GM19099 (cell line): ENCODE results near the gene TANC1.

Experiments
- POLR2A ChIP-seq: IDR thresholded peaks from 3 replicates; pipeline ENCODE4 v1.6.1; 2011; ENCODE audit warnings: low read depth; ENCODE audit not compliant: insufficient read length; ENCODE audit errors: extremely low read depth

Gene TANC1

DNA sequence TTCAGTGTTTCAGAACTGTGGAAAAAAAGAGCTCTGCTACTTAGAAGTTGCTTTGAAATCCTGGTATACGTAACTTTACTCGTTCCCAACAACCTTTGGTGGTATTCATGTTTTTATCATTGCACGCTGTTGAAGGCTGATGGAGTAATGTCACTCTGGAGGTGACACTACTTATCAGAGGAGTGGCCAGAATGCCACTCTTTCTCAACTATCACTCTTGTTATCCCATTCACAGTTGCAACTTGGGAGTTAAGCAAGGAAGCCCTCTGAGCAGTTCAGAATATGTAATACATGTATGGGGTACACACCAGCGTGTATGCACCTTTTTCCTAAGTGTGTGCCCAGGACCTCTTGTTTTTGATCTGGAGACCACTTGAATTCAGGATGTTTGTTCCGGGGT lies 53.6 kb downstream of the TANC1 start:
- no peak for TF ChIP-seq POLR2A

GRCh38 chr2:159026170-159026569 lies 57.7 kb downstream of the TANC1 start:
- no peak for TF ChIP-seq POLR2A

DNA sequence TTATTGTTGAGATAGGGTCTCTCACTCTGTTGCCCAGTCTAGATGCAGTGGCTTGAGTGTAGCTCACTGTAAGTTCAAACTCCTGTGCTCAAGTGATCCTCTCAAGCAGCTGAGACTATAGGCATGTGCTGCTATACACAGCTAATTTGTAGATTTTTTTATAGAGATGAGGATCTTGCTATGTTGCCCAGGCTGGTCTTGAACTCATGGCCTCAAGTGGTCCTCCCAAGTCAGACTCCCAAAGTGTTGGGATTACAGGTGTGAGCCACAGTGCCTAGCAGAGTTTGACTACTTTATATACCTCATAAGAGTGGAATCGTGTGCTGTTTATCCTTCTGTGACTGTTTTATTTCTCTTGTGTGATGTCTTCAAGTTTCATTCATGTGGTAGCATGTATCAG lies 60.3 kb downstream of the TANC1 start:
- TF ChIP-seq POLR2A, result no peak

- TF ChIP-seq POLR2A, result no peak
Observed at GRCh38 chr2:159029936-159030335, 61.5 kb downstream of the TANC1 start.

DNA sequence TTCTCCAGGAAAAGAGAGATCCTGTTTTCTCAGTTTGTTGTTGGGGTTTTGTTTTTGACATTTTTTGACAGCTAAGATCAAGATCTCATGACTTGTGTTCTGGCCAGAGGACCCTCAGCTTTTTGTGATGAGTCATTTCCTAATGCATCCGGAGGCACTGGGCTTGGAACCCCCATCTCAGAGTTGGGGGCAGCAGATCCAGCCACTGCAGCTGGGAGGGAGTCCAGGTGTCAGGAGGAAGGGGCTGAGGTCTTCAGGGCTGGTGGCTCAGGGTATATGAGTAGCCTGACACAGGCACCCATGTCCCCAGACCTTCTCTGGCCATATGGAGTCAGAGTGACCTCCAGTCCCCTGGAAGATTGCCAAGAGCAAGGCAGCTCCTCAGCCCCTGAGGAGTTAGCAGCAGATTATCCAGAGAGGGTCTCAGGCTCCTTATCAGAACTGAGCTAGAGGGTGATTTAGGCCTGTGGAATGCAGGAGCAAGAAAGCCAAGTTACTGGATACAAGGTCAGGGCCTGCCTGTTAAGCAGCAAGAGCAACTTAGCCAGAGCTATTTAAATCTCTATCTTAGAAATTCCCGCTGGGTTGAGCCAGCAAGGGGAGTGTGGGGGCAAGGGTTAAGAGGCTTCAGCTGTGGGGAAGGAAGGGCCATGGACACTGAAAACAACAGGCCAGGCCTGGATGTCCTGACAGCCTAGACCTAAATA lies 62.4 kb downstream of the TANC1 start:
- no peak for TF ChIP-seq POLR2A

DNA sequence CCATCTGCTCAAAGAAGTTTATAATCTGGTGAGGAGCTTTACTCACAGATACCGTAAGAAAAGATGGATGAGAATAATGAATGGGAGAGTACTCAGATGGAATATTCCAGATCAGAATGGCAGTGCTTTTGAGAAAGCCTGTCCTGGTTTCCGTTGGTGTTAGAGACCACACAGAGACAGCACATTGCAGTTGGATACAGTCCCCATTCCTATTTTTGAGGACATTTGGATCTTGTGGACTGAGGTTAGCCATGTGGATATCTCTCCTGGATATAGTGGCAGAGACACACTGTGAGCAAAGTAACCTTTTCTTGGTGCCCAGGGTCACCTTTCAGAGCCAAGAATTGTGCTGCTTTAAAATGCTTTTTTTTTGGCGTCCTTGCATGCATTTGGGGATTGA lies 63.7 kb downstream of the TANC1 start:
- TF ChIP-seq POLR2A, result no peak

DNA sequence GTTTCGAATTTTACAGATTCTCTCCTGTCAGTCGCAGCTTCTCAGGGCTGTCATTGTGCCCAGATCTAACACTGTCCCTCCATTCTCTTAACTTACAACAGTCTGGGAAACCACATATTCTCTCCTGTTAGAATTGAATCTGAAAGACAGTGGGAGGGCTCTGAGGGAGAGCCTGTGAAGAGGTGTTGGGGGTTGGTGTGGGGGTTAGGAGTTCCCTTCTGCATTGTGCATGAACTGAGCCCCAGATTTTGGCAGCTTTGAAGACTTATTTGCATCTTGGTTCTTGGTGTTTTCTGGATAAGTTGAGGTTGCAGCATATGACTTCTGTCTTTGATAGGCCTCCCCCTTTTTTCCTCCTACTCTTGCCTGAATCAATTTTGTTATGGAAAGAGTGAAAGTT lies 64.1 kb downstream of the TANC1 start:
- no peak for TF ChIP-seq POLR2A

GRCh38 chr2:159034713-159035112 lies 66.3 kb downstream of the TANC1 start:
- no peak for TF ChIP-seq POLR2A

DNA sequence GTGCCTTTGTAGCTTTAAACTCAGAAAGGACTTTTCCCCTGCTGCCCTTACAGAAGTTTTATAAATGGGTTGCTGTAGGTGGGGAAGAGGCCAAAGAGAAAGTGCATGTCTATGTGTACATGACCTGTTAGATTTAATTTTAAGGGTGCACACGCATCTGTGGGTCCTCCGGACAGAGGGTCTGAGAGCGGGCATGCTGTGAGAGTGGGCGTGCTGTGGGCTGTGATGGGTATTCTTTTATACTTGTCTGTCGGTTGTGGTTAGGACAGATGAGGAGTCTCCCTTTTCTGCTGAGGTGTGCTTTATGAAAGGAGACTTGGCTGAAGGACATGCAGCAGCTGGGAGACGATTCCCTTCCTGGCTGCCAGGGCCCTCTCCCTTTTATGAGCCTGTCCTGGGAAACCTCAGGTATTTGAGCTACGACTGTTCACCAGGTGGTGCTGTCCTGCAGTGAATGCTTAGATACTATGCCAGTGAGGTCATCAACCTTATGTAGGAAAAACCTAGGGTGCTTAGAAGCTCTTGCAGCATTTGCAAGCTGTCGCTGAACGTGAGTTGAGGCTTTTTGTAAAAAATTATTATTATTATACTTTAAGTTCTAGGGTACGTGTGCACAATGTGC lies 67.5 kb downstream of the TANC1 start:
- TF ChIP-seq POLR2A, result no peak

DNA sequence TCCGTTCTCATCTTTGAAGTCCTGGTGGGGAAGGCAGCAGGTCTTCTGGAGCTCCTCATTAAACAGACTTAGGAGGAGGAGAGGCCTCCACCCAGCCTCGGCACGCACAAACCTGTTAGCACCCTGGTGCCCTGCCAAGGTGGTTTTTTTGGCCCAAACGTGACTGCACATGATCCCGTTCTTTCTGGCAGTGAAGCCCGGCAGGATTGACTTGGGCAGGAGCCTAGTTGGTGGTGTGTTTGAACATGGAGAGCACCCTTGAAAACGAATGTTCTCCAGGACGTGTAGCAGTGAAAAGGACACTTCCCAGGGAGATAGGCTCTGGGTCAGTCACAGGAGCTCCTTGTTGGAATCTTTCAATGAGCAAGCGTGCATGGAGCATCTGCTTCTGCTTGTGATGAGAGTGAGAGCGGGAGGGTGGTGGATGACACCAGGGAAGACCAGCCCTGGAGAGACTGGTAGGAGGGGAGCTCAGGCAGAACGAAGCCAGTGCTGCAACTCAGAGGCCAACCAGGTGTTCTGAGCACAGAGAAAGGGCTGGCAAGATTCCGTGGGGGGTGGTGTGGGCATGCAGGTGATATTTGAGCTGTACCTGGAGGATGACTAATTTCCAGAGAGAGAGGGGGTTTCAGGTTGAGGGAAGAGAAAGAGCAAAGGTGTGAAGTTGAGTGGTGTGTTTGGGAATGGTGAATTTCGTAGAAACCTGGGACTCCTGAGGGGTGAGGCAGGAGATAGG lies 73.8 kb downstream of the TANC1 start:
- TF ChIP-seq POLR2A, result no peak

GRCh38 chr2:159043710-159044109 lies 75.3 kb downstream of the TANC1 start:
- no peak for TF ChIP-seq POLR2A

GRCh38 chr2:159044804-159045286 lies 76.4 kb downstream of the TANC1 start:
- no peak for TF ChIP-seq POLR2A

GRCh38 chr2:159045545-159046454 lies 77.4 kb downstream of the TANC1 start:
- TF ChIP-seq POLR2A, result no peak

- TF ChIP-seq POLR2A, result no peak
Observed at GRCh38 chr2:159046966-159047365, 78.5 kb downstream of the TANC1 start.

DNA sequence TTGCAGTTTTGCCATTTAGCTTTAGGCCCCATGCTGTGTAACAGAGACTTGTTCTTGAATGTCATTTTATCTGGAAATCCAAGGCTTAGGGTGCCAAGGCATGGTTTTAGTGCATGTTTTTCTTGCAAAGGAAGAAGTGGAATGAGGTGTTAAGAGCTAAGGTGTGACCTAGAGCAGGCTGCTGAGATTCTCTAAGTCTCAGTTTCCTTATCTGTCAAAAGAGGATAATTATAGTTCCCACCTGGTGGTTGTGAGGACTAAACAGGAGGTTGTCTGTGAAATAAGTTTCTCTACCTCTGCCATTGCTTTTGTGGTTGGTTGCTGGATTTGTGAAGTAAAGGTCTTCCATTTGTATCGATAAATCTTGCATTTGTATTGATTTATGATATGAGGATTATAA lies 82.0 kb downstream of the TANC1 start:
- no peak for TF ChIP-seq POLR2A
